Mesenchymal stem cell (in vitro differentiated cells and primary cell): ENCODE measurements around the gene TOMM40L.

Source experiments
- DNase-seq: peaks from one replicate; pipeline ENCODE4 v3.0.0-alpha.2; 2013
- H2AFZ ChIP-seq: one replicate; pipeline ENCODE4 v1.6.1; 2013; ENCODE audit warnings: low read depth, mild to moderate bottlenecking, control low read depth, inconsistent platforms, low read length, moderate library complexity
- H2AK5ac ChIP-seq: 2 replicates; pipeline ENCODE4 v1.6.1; 2013; ENCODE audit warnings: low read length, moderate library complexity, mild to moderate bottlenecking, inconsistent platforms; ENCODE audit not compliant: severe bottlenecking
- H2BK120ac ChIP-seq: one replicate; pipeline ENCODE4 v1.6.1; 2013; ENCODE audit warnings: low read depth, mild to moderate bottlenecking, inconsistent platforms, low read length, moderate library complexity
- H2BK12ac ChIP-seq, 2 experiments: one replicate each; pipeline ENCODE4 v1.6.1; 2013; ENCODE audit warnings: inconsistent platforms in 2 of 2, low read length in 2 of 2, mild to moderate bottlenecking in 2 of 2, moderate library complexity in 2 of 2, control low read depth in 1 of 2
- H2BK15ac ChIP-seq: one replicate; pipeline ENCODE4 v1.6.1; 2013; ENCODE audit warnings: mild to moderate bottlenecking, low read depth, inconsistent platforms; ENCODE audit not compliant: poor library complexity, severe bottlenecking
- H2BK5ac ChIP-seq: 2 replicates; pipeline ENCODE4 v1.6.1; 2013; ENCODE audit warnings: low read depth, mild to moderate bottlenecking, low read length, control low read depth, inconsistent platforms; ENCODE audit not compliant: poor library complexity, severe bottlenecking
- H3K14ac ChIP-seq, 2 experiments: one replicate each; pipeline ENCODE4 v1.6.1; 2013; ENCODE audit warnings: inconsistent platforms in 2 of 2, low read length in 2 of 2, control low read depth in 1 of 2, mild to moderate bottlenecking in 1 of 2, moderate library complexity in 1 of 2
- H3K18ac ChIP-seq, 2 experiments: one replicate each; pipeline ENCODE4 v1.6.1; 2013; ENCODE audit warnings: inconsistent platforms in 2 of 2, low read length in 2 of 2, control low read depth in 1 of 2, low read depth in 1 of 2, mild to moderate bottlenecking in 1 of 2
- H3K23ac ChIP-seq, 2 experiments: one replicate each; pipeline ENCODE4 v1.6.1; 2013; ENCODE audit warnings: inconsistent platforms in 2 of 2, low read length in 2 of 2, mild to moderate bottlenecking in 2 of 2, moderate library complexity in 2 of 2, control low read depth in 1 of 2
- H3K27ac ChIP-seq: 2 replicates; pipeline ENCODE4 v1.5.1; 2013; ENCODE audit warnings: mild to moderate bottlenecking, moderate library complexity, low read length, control low read depth, inconsistent platforms; ENCODE audit not compliant: poor library complexity, severe bottlenecking
- H3K27me3 ChIP-seq, 2 experiments: 2 replicates each; pipeline versions ENCODE4 v1.6.1 to v1.7.0; 2013; ENCODE audit warnings: low read length in 2 of 2, mild to moderate bottlenecking in 2 of 2, moderate library complexity in 2 of 2, control low read depth in 1 of 2, inconsistent platforms in 1 of 2; ENCODE audit not compliant: control insufficient read depth in 1 of 2, insufficient read depth in 1 of 2
- H3K36me3 ChIP-seq, 2 experiments: 2 replicates each; pipeline versions ENCODE4 v1.6.1 to v1.7.0; 2013; ENCODE audit warnings: low read length in 2 of 2, control low read depth in 1 of 2, inconsistent platforms in 1 of 2, low read depth in 1 of 2, mild to moderate bottlenecking in 1 of 2; ENCODE audit not compliant: insufficient read depth in 2 of 2, control insufficient read depth in 1 of 2
- H3K4ac ChIP-seq, 2 experiments: one replicate each; pipeline ENCODE4 v1.6.1; 2013; ENCODE audit warnings: inconsistent platforms in 2 of 2, low read length in 2 of 2, mild to moderate bottlenecking in 2 of 2, moderate library complexity in 2 of 2, control low read depth in 1 of 2, low read depth in 1 of 2
- H3K4me1 ChIP-seq: 2 replicates; pipeline ENCODE4 v1.6.1; 2013; ENCODE audit warnings: low read depth, low read length, control low read depth; ENCODE audit not compliant: control insufficient read depth, insufficient read depth
- H3K4me2 ChIP-seq: 2 replicates; pipeline ENCODE4 v1.6.1; 2013; ENCODE audit warnings: low read length, mild to moderate bottlenecking, inconsistent platforms; ENCODE audit not compliant: poor library complexity, severe bottlenecking
- H3K4me3 ChIP-seq, 2 experiments: 2 replicates each; pipeline versions ENCODE4 v1.5.1 to v1.7.0; 2013; ENCODE audit warnings: low read length in 2 of 2, mild to moderate bottlenecking in 2 of 2, control low read depth in 1 of 2, low read depth in 1 of 2; ENCODE audit not compliant: insufficient read depth in 1 of 2
- H3K79me1 ChIP-seq: replicated peaks from 2 replicates; pipeline ENCODE4 v1.6.1; 2013; ENCODE audit warnings: mild to moderate bottlenecking, control low read depth, low read length, inconsistent platforms; ENCODE audit not compliant: poor library complexity, severe bottlenecking
- H3K9ac ChIP-seq: 2 replicates; pipeline ENCODE4 v1.7.0; 2013; ENCODE audit warnings: mild to moderate bottlenecking, low read length, moderate library complexity
- H3K9me3 ChIP-seq: 2 replicates; pipeline ENCODE4 v1.7.0; 2013; ENCODE audit warnings: mild to moderate bottlenecking, low read length; ENCODE audit not compliant: control insufficient read depth
- H4K8ac ChIP-seq: one replicate; pipeline ENCODE4 v1.6.1; 2013; ENCODE audit warnings: inconsistent platforms, mild to moderate bottlenecking, low read length, moderate library complexity
- H4K91ac ChIP-seq: one replicate; pipeline ENCODE4 v1.6.1; 2013; ENCODE audit warnings: mild to moderate bottlenecking, low read length, inconsistent platforms
- whole genome bisulfite sequencing: methylation state at CpG from one replicate; pipeline ENCODE4 v1.1.7; 2013; ENCODE audit warnings: mixed read lengths; 5-methylcytosine and 5-hydroxymethylcytosine counted together

The TOMM40L gene

DNA sequence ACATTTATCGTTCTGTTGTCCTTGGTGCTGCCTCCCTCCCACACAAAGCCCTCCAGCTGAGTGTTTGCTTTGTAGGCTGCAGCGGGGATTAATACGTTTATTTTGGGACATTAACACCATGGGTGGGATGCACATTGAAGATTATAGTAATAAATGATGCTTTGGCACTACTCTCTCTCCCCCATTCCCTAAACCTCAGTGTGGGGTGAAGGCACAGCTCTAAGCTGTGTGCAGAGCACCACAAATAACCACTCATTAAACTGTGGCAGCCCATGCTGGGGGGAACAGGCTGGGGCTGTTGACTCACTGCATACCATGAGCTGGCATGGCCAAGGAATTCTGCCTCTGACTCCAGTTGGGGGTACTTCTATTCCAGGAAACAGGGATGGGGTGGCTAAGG lies 40.3 kb downstream of the TOMM40L start:
- H3K9ac ChIP-seq, result no peak overlapping the region
- H3K27ac ChIP-seq, result no peak overlapping the region
- WGBS, result no CpG with 5 or more reads among the region's 3 CpGs

GRCh38 chr1:161266836-161267235 lies 41.0 kb downstream of the TOMM40L start:
- no peak overlapping the region for H3K23ac ChIP-seq
- H2AFZ ChIP-seq, result no peak overlapping the region
- no peak for DNase-seq
- H3K4me3 ChIP-seq, result no peak overlapping the region
- 72% methylated on average over 1 of the region's 2 CpGs for WGBS
- H3K9me3 ChIP-seq, result no peaks in the 10 kb centered on the region
- no peak overlapping the region for H4K8ac ChIP-seq
- no peak overlapping the region for H3K9ac ChIP-seq
- H2BK120ac ChIP-seq, result no peak overlapping the region
- no peak overlapping the region for H4K91ac ChIP-seq
- H2AK5ac ChIP-seq, result no peak overlapping the region
- no peak overlapping the region for H2BK5ac ChIP-seq
- no peak overlapping the region for H3K27ac ChIP-seq
- peaks cover 5% of the 10 kb centered on the region for H3K4me1 ChIP-seq
- H3K18ac ChIP-seq, result no peak overlapping the region
- H3K14ac ChIP-seq, result no peak overlapping the region
- H3K4ac ChIP-seq, result no peak overlapping the region
- H2BK12ac ChIP-seq, result no peak overlapping the region
- H3K4me2 ChIP-seq, result no peak overlapping the region
- H3K36me3 ChIP-seq, result no peaks in the 10 kb centered on the region
- peaks cover 3 to 31% of the 10 kb centered on the region in 2 experiments for H3K27me3 ChIP-seq
- no peaks in the 10 kb centered on the region for H3K79me1 ChIP-seq
- no peak overlapping the region for H2BK15ac ChIP-seq

More for the DNA sequence above, 40.3 kb downstream of the TOMM40L start:
- Histone ChIP-seq H2BK120ac (no peak overlapping the region), H4K91ac (no peak overlapping the region), H3K36me3 (no peaks in the 10 kb centered on the region), H3K14ac (no peak overlapping the region), H4K8ac (no peak overlapping the region), H2AK5ac (no peak overlapping the region), H2BK12ac (no peak overlapping the region), H2BK5ac (no peak overlapping the region), H3K27me3 (peaks cover 6 to 33% of the 10 kb centered on the region in 2 experiments), H3K23ac (no peak overlapping the region), H2AFZ (no peak overlapping the region), H3K4me1 (peaks cover 6% of the 10 kb centered on the region), H3K4me2 (no peak overlapping the region), H3K9me3 (no peaks in the 10 kb centered on the region), H3K4ac (no peak overlapping the region), H3K18ac (no peak overlapping the region), H2BK15ac (no peak overlapping the region), H3K4me3 (no peak overlapping the region), H3K79me1 (no peaks in the 10 kb centered on the region)
- DNase-seq, result no peak

- Histone ChIP-seq H3K36me3 (no peaks in the 10 kb centered on the region), H2BK5ac (no peak overlapping the region), H2AK5ac (no peak overlapping the region), H3K27ac (no peak overlapping the region), H3K4me2 (no peak overlapping the region), H2BK120ac (no peak overlapping the region), H4K8ac (no peak overlapping the region), H3K14ac (no peak overlapping the region), H4K91ac (no peak overlapping the region), H3K4me1 (peaks cover 5% of the 10 kb centered on the region), H3K27me3 (peaks cover 3 to 30% of the 10 kb centered on the region in 2 experiments), H3K9ac (no peak overlapping the region), H2BK15ac (no peak overlapping the region), H3K4ac (no peak overlapping the region), H3K18ac (no peak overlapping the region), H2AFZ (no peak overlapping the region), H2BK12ac (no peak overlapping the region), H3K9me3 (no peaks in the 10 kb centered on the region), H3K79me1 (no peaks in the 10 kb centered on the region), H3K23ac (no peak overlapping the region), H3K4me3 (no peak overlapping the region)
- no peak for DNase-seq
- WGBS, result 94% methylated on average over 3 of the region's 3 CpGs
Measured at GRCh38 chr1:161267321-161267720, 41.5 kb downstream of the TOMM40L start.

DNA sequence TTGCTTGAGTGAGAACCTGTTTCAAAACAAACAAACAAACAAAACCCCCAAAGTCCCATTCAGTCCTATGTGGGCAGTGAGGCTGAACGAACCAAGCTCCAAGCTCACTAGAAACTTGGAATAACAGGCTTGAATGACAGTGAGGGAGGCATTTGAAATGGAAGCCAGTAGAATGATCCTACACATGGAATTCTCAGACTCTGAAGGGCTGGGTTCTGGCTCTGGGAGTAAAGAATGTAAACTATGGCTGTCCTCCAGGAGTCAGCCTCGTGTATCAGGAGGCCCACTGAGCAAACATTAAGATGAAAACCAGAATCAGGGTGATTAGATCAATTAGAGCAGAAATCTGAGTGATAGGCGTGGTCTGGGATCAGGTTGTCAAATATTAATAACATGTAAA lies 47.5 kb downstream of the TOMM40L start:
- Histone ChIP-seq H2AK5ac (no peak overlapping the region), H4K8ac (no peak overlapping the region), H2BK120ac (no peak overlapping the region), H2BK5ac (no peak overlapping the region), H2AFZ (no peak overlapping the region), H3K9ac (no peak overlapping the region), H3K18ac (no peak overlapping the region), H3K79me1 (no peaks in the 10 kb centered on the region), H3K14ac (no peak overlapping the region), H4K91ac (no peak overlapping the region), H3K23ac (no peak overlapping the region), H3K27ac (no peak overlapping the region), H3K36me3 (no peaks in the 10 kb centered on the region), H3K4me2 (no peak overlapping the region), H2BK15ac (no peak overlapping the region), H3K27me3 (peaks cover 17 to 43% of the 10 kb centered on the region in 2 experiments), H3K4me1 (no peaks in the 10 kb centered on the region), H3K4me3 (no peak overlapping the region), H2BK12ac (no peak overlapping the region), H3K4ac (no peak overlapping the region), H3K9me3 (no peaks in the 10 kb centered on the region)
- 55% methylated on average over 2 of the region's 3 CpGs for WGBS
- no peak for DNase-seq
